B cell (primary cell): ENCODE measurements around the gene CCDC63.

Experiments
- CTCF ChIP-seq: fragments of 200-600 bp; IDR thresholded peaks from one replicate; pipeline ENCODE4 v1.8.0; 2022; ENCODE audit warnings: antibody characterized with exemption, mild to moderate bottlenecking
- EZH2 ChIP-seq: IDR thresholded peaks from 2 replicates; pipeline ENCODE4 v1.6.1; 2012; ENCODE audit warnings: borderline replicate concordance, low read depth, mild to moderate bottlenecking, moderate library complexity, low read length; ENCODE audit not compliant: insufficient read depth, poor library complexity, severe bottlenecking

- no peak for TF ChIP-seq CTCF
- TF ChIP-seq EZH2 = no peak
Measured at GRCh38 chr12:110907583-110907982, 60.8 kb downstream of the CCDC63 start.
